ENCODE measurements around the gene ICAM3. TPM values are rescaled to one million over a fixed set of nuclear protein-coding genes. Genes with fewer than 3 reads are reported as not detected.
A peak's percentile ranks its signal among the peaks of the same experiment; 100 is the strongest.

Gene ICAM3
- total RNA-seq, 2 donors from 2014 or later, result 144 to 228 TPM

DNA sequence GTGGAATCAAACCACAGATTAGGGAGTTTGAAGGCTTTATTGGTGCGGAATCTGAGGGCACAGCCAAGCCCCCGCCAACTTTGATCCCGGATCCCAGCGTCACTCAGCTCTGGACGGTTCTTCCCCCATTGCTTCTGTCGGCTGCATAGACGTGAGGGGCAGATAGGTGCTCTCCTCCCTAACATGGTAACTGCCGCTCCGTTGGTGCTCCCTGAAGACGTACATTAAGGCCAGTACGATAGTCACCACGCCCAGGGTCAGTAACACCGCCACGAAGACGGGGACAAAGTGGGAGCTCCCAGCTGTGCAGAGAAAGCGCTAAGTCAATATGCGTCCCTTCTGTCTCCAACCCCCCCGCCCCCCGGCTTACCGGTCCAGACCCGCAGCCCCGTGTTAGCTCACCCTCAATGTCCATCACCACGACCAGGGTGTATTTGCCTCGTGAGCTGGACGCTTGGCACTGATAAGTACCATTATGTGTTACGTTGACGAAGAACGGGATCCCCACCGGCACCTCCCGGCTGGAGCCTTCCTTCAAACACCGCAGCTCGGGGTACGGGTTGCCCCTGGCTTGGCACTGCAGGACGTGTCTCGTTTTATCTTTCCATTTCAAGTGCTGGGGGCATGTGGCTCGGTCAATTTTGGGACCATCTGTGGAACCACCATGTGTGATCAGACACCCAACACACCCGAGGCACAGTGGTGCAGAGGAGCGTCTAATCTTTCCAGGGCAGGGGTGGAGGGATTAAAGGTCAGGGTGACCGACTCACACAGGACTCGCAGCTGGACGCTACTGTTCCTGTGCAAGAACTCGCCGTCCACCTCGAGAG, 5.5 kb downstream of the ICAM3 start:
- ATAC-seq (replicated peaks), result peak; percentile 9
- H3K4me3 Mint-ChIP-seq, result peak overlapping the region; percentile 94
- H3K27ac Mint-ChIP-seq, result peak overlapping the region; percentile 94
- no peaks in the 10 kb centered on the region for H3K9me3 Mint-ChIP-seq
- no peaks in the 10 kb centered on the region for H3K27me3 Mint-ChIP-seq
- peaks cover 86% of the 10 kb centered on the region for H3K36me3 Mint-ChIP-seq (ENCODE audit: low read depth)
- peaks cover 9% of the 10 kb centered on the region for H3K4me1 Mint-ChIP-seq

DNA sequence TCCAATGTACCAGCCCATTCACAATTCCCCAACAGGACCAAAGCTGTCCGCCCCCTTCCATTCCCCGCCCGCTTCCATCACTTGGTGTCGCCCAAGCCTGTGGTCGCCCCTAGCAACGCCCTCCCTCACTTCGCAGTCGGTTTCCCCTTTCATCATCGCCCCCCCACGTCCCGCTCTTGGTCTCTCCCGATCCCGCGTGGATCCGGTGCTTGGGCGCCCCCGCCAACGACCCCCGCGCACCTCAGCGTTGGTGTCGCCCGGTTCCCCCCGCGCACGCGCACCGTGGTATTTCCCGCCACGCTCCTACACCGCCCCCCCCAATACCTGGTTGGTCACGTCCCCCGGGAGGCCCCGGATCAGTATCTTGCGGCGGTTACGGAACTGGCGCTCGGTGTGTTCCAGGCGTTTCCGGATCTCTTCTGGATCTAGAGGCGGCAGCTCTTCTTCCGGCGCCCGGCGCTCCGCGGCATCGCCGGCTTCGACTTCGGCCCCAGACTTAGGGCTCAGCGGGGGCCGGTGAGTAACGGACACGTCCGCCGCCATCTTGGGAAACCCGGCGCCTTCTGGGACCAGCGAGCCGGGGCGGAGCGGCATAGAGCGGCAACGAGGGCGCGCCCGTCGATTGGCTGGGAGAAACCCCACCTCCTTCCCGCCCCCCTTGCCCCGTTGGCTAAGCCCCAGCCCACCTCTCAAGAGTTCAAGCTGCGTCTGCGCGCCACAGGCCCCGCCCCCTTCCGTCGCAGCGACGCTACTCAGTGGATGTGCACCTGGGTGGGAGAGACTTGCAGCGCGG, 6.3 kb downstream of the ICAM3 start, which contains the start of gene RAVER1:
RAVER1 (minus strand) TSS at position 565 of the 793 bp plus-strand sequence; CDS start at position 543, 22 bp downstream.
- Mint-ChIP-seq H3K36me3 (ENCODE audit: low read depth) (peaks cover 86% of the 10 kb centered on the region), H3K4me3 (peak within 1 kb of the TSS; percentile 94), H3K27me3 (no peaks in the 10 kb centered on the region), H3K9me3 (no peaks in the 10 kb centered on the region), H3K4me1 (peaks cover 4% of the 10 kb centered on the region), H3K27ac (peak within 1 kb of the TSS; percentile 94)
- ATAC-seq (replicated peaks), result peak; percentile 96

DNA sequence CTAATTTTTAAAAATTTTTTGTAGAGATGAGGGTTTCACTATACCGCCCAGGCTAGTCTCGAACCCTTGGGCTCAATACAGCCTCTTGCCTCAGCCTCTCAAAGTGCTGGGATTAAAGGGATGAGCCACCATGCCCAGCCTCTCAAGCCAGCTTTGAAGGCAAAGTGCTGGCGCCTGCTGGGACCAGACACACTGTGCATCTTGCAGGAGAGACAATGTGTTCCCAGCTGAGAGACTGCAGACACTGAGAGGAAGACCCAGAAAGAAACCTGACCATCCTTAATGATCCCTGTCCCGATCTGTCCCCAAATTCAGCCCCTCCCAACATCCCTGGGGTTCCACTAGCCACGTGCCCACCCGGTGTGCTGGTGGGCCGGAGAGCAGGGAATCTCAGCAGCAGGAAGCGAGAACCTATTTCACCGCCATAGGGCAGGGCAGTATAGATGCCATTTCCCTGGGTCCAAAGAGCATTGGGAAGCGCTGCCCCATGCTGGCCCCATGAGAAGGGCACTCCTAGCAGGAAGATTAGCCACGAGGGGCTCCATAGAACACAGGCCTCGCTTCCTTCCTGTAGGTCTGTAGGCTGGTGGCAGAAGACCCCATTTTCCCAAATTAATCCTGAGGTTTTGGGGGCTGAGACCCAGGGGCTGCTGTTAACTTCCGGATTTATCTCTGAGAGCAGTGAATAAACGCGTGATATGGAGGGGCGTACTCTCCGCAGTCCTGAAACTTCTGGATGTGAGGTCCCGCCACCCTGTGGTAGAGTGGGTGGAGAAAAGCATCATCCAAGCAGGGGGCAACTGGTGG, 7.1 kb downstream of the ICAM3 start:
- Mint-ChIP-seq H3K36me3 (ENCODE audit: low read depth) (peaks cover 94% of the 10 kb centered on the region), H3K27me3 (no peaks in the 10 kb centered on the region), H3K27ac (peak overlapping the region; percentile 94), H3K9me3 (no peaks in the 10 kb centered on the region), H3K4me1 (peaks cover 4% of the 10 kb centered on the region), H3K4me3 (peak overlapping the region; percentile 94)
- no peak for ATAC-seq (replicated peaks)

DNA sequence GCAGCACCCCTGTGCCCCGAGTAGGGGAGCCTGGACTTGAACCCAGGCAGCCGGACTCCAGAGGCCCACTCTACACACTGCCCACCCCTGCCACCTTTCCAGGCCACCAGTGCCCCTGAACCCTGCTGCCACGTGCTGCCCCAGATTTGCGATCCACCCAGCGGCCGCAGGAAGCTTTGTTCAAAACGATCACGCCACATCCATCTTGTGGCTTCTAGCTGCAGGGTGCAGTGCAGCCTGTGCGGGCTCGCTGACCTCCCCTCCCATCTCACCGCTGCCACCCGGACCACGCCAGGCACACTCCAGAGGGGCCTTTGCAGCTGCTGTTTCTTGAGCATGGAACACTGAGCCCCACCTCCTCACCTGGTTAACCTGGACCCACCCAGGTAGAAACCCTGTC, 9.9 kb downstream of the ICAM3 start:
- no peak overlapping the region for H3K27ac Mint-ChIP-seq
- peaks cover 4% of the 10 kb centered on the region for H3K4me1 Mint-ChIP-seq
- H3K36me3 Mint-ChIP-seq (ENCODE audit: low read depth), result peaks cover 95% of the 10 kb centered on the region

DNA sequence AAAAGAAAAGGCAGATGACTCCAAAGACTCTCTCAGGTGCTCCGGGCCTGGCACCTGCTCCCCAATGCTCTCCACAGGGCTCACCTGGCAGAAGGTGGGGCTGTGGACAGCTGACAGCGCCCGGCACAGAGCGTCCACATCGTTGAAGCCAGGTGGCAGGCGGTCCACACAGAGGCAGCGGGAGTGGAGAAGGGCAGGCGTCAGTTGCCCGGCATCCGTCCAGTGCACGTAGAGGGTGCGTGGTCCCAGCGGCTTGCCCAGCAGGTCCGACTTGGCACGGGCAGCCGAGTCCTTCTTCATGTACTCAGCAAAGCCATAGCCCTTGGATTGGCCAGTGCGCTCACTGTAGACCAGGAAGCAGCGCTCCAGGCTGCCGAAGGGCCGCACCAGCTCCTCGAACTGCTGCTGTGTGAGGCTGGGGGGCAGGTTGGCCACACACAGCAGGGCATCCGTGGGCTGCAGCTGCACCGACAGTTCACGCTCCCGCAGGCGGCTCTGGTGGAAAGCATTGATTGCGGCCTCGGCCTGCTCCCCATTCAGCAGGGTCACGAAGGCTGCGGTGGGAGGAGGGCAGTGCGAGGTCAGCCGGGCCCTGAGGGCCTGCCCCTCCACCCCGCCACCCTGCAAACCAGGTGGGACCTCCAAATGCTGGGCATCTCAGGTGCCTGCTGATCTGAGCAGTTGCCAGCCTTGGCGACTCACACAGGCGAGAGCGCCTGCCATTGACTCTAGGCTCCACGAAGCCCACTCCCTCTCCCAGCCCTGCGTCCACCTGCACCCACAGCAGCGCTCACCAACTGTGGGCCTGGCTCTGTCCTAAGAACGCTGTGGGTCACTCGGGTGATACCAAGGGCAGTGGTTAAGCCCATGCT, 10.6 kb downstream of the ICAM3 start:
- ATAC-seq (replicated peaks), result no peak
- no peak overlapping the region for H3K4me3 Mint-ChIP-seq
- H3K27ac Mint-ChIP-seq, result no peak overlapping the region
- H3K36me3 Mint-ChIP-seq (ENCODE audit: low read depth), result peaks cover 95% of the 10 kb centered on the region
- H3K4me1 Mint-ChIP-seq, result peaks cover 4% of the 10 kb centered on the region
- no peaks in the 10 kb centered on the region for H3K9me3 Mint-ChIP-seq
- H3K27me3 Mint-ChIP-seq, result no peaks in the 10 kb centered on the region

More for the DNA sequence above, 9.9 kb downstream of the ICAM3 start:
- no peaks in the 10 kb centered on the region for H3K27me3 Mint-ChIP-seq
- ATAC-seq (replicated peaks), result no peak
- no peaks in the 10 kb centered on the region for H3K9me3 Mint-ChIP-seq
- H3K4me3 Mint-ChIP-seq, result peak overlapping the region; percentile 11

DNA sequence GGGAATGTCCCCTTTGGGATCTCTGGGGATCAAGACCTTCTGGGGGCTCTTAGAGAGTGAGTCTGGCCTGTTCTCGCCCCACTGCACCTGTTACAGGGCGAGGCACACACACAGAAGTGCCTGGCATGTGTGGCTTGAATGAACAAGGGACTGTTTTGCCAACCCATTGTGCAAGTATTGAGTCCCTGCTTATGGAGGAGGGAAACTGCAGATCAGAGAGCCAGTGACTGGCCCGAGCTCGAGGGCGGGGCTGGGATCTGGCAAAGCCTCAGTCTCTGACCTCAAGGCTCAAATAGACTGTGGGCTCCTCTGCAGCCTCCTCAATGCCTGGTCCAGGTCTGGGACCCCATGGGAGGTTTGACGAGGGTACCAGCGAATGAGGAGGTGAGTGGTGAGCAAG, 11.6 kb downstream of the ICAM3 start:
- no peak overlapping the region for H3K27ac Mint-ChIP-seq
- peaks cover 95% of the 10 kb centered on the region for H3K36me3 Mint-ChIP-seq (ENCODE audit: low read depth)
- peaks cover 4% of the 10 kb centered on the region for H3K4me1 Mint-ChIP-seq
- H3K9me3 Mint-ChIP-seq, result no peaks in the 10 kb centered on the region
- H3K27me3 Mint-ChIP-seq, result no peaks in the 10 kb centered on the region
- no peak overlapping the region for H3K4me3 Mint-ChIP-seq
- ATAC-seq (replicated peaks), result no peak

DNA sequence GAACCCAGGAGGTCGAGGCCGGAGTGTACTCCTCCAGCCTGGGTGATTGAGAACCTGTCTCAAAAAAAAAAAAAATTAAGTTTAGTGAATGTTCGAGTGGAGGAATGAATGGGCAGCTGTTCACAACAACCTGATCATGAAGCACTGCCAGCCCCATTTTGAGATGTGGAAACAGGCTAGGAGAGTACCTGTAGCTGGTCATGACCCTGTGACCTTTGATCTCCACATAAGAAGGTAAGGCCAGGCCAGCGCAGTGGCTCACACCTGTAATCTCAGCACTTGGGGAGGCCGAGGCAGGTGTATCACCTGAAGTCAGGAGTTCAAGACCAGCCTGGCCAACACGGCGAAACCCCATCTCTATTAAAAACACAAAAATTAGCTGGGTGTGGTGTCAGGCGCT, 13.7 kb downstream of the ICAM3 start:
- Mint-ChIP-seq H3K4me1 (no peaks in the 10 kb centered on the region), H3K36me3 (ENCODE audit: low read depth) (peaks cover 91% of the 10 kb centered on the region), H3K4me3 (no peak overlapping the region), H3K27me3 (no peaks in the 10 kb centered on the region), H3K9me3 (no peaks in the 10 kb centered on the region), H3K27ac (no peak overlapping the region)
- no peak for ATAC-seq (replicated peaks)

DNA sequence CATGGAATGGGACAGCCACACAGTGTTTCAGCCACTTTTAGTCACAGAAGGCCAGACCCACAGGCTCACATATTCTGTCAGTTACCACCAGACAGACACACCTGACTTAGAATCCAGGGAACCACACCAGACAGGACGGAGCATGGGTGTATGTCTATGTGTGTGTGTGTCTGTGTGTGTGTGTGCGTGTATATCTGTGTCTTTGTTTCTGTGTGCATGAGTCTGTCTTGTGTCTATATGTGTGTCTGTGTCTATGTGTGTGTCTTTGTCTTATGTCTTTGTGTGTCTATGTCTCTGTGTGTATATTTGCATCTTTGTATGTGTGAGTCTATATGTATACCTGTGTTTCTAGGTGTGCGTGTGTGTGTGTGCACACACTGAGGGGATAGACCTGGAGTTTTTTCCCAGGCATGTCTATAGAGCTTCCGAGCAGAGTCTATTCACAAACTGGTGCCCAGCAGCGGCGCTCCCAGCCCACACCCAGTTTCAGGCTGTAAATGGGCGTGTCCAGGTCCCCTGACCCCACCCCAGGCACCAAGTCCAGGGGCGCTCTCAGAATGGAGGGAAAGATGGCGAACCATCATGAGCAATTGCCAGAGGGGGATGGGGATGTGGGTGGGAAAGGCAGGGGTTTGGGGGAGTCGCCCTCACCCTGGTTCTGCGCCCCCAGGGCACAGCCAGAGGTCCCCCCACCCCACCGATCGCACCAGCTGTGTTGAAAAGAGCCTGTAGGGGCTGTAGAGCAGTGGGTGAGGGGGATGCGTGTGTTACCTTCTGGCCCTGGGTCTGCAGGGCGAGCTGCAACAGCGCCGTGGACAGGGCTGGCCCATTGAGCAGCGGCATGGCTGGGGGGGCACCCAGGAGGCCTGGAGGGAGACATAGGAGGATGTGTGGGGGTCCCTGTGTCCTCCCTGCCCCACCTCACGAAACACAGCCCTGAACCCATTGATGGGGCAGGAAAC, 17.3 kb downstream of the ICAM3 start:
- no peaks in the 10 kb centered on the region for H3K9me3 Mint-ChIP-seq
- no peak for ATAC-seq (replicated peaks)
- no peaks in the 10 kb centered on the region for H3K4me1 Mint-ChIP-seq
- H3K36me3 Mint-ChIP-seq (ENCODE audit: low read depth), result peaks cover 84% of the 10 kb centered on the region
- H3K27me3 Mint-ChIP-seq, result no peaks in the 10 kb centered on the region
- no peak overlapping the region for H3K27ac Mint-ChIP-seq
- H3K4me3 Mint-ChIP-seq, result no peak overlapping the region

DNA sequence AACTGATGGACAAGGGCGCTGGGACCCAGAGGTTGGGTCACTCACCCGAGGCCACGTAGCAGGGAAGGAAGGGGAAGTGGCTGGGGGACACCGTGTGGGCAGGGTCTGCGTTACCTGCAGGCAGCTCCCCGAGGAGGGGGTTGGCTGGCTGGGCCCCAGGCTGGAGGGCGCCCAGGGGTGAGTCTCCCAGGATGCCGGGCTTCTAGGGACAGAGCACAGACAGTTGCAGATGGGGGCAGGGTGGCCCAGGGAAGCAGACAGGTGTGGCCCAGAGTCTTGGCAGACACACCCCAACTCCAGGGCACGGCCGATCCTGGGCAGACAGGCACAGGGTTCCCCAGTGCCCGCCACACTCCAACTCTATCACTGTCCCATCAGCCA, 18.0 kb downstream of the ICAM3 start:
- Mint-ChIP-seq H3K4me3 (no peak overlapping the region), H3K4me1 (no peaks in the 10 kb centered on the region), H3K27me3 (no peaks in the 10 kb centered on the region), H3K27ac (no peak overlapping the region), H3K9me3 (no peaks in the 10 kb centered on the region), H3K36me3 (ENCODE audit: low read depth) (peaks cover 84% of the 10 kb centered on the region)
- no peak for ATAC-seq (replicated peaks)

DNA sequence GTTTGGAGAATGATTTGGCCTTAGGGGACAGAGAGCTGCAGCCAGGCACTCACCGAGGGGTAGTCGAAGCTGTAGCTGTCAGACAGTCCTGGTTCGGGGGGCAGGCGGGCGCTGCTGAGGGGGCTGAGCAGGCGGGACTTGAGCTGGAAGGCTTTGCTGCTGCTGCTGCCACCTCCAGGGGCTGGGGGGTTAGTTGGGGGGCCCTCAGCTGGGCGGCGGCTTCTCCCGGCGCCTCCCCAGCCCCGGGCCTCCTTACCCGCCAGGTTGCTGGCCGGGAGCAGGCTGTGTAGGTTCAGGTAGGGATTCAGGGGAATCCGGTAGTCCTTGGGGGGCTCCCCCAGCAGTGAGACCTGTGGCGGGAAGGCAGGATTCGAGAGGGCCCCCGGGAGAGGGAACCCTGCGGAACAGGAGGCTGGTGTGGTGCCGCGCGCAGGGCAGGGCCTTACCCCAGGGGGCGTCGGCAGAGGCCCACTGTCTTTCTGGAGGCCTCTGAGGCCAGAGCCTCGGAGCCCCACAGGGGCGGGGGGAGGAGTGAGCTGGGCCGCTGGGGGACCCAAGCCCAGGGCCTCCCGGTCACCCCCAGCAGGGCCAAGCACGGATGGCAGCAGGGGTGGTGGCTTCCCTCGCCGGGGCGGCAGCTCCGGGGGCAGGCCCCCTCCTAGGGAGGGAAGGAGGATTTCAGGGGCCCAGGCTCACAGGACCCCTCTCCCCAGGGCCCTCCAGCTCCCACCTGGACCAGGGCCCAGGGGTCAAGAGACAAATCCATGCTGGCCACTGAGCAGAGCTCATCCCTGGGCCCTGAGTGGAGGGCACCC, 18.6 kb downstream of the ICAM3 start:
- Mint-ChIP-seq H3K4me3 (no peak overlapping the region), H3K36me3 (ENCODE audit: low read depth) (peaks cover 84% of the 10 kb centered on the region), H3K27ac (no peak overlapping the region), H3K9me3 (no peaks in the 10 kb centered on the region), H3K27me3 (no peaks in the 10 kb centered on the region), H3K4me1 (peaks cover 6% of the 10 kb centered on the region)
- no peak for ATAC-seq (replicated peaks)

DNA sequence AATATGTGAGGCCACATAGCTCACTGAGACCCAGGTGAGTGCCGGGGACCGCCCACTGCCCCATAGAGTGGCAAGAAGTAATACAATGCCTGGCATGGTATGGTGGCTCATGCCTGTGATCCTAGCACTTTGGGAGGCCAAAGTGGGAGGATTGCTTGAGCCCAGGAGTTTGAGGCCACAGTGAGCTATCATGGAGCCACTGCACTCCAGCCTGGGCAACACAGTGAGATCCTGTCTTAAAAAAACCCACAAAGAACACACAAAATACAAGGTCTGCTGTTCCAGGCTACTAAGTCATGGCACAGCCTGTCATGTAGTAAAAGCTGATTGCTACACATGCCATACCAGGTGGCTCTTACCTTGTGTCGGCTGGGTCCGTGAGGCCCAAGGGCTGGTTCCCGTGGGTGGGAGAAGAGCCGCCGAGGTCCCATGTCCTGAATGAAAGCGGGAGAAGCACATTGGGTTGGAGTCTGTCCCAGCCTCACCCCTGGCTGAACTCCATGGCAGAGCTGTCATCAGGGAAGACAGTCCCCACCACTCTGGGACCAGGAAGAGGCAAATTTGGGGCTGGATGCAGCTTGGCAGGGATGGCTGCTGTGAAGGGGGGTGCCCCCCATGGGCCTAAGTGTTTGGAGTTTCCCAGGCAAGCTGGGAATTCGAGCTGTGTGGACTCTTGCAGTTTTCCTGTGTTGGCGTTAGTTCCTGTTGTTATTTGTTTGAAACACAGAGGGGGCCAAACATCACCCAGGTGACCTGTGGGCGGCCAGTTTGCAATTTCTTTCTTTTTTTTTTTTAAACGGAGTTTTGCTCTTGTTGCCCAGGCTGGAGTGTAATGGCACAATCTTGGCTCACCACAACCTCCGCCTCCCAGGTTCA, 20.4 kb downstream of the ICAM3 start:
- Mint-ChIP-seq H3K9me3 (no peaks in the 10 kb centered on the region), H3K4me3 (no peak overlapping the region), H3K4me1 (peaks cover 15% of the 10 kb centered on the region), H3K36me3 (ENCODE audit: low read depth) (peaks cover 75% of the 10 kb centered on the region), H3K27me3 (no peaks in the 10 kb centered on the region), H3K27ac (no peak overlapping the region)
- ATAC-seq (replicated peaks), result no peak

All from activated T-helper 17 cell treated with anti-CD3 and anti-CD28 coated beads, Interleukin-2, amount 50 U/mL, for 72 hours (primary cell).